ENCODE measurements around the gene SLC6A13. TPM values are rescaled to one million over a fixed set of nuclear protein-coding genes. Genes with fewer than 3 reads are reported as not detected.

The SLC6A13 gene
- total RNA-seq, 1 donor, result not detected

- no peak overlapping the region for H3K4me3 ChIP-seq (ENCODE audit: low read depth, low read length)
- TF ChIP-seq CTCF (IDR thresholded peaks at IDR 0.05; ENCODE audit: insufficient read depth, low read length), result no peak
- no peak for DNase-seq (ENCODE audit: low read depth)
Measured at GRCh38 chr12:230925-231671, 31.5 kb downstream of the SLC6A13 start.

DNA sequence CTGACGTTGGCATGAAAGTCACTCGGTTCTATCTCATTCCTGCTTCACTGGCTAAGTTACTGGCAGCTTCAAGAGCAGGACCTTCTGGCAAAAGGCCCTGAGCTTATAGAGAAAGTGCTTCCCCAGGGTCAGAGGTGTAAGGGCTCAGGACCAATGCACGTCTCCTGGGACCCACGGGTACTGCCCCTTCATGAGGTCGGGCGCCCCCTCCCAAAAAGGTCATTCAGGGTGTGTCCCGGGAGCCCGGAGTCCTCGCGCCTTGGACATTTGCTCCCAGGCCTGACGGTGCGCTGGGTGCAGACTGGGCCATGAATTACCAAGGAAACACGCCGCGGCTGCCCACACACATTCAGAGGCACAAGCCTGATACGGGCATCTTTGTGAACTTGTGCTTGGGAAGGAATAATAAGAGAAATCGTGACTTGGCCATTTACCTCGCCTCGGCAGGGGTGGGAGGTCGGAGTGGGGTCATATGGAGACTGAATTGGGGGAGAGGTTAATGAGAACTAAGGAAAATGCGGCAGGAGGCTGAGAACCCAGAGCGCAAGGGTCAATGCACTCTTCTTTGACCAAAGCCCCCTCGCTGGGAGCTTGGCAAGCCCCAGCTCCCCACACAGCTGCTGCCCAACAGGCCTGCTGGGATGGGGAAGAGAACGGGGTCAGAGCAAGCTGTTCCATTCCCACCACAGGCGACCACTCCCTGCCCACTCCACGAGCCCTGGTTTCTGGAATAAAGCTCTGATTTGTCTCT lies 33.0 kb downstream of the SLC6A13 start:
- no peak for DNase-seq (ENCODE audit: low read depth)
- no peak overlapping the region for H3K4me3 ChIP-seq (ENCODE audit: low read depth, low read length)
- TF ChIP-seq CTCF (IDR thresholded peaks at IDR 0.05; ENCODE audit: insufficient read depth, low read length), result no peak

DNA sequence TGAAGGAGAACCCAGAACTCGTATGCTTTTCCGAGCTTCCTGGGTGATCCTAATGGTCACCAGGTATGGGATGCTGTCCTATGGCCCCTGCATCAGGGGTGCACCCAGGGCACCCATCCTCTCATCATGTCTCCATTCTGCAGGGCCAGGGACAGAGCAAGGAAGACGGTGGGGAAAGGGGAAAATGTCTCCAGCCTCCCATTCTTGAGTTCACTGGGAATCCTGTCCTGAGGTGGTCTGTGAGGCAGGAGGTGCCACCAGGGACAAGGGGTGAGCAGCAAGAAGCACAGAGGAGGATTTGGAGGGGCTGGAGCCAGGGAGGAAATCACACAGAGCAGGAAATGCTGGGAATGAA lies 33.8 kb downstream of the SLC6A13 start:
- TF ChIP-seq CTCF (IDR thresholded peaks at IDR 0.05; ENCODE audit: insufficient read depth, low read length), result no peak
- no peak for DNase-seq (ENCODE audit: low read depth)
- no peak overlapping the region for H3K4me3 ChIP-seq (ENCODE audit: low read depth, low read length)

GRCh38 chr12:227923-228845 lies 34.5 kb downstream of the SLC6A13 start:
- no peak for TF ChIP-seq CTCF (IDR thresholded peaks at IDR 0.05; ENCODE audit: insufficient read depth, low read length)
- no peak overlapping the region for H3K4me3 ChIP-seq (ENCODE audit: low read depth, low read length)
- no peak for DNase-seq (ENCODE audit: low read depth)

DNA sequence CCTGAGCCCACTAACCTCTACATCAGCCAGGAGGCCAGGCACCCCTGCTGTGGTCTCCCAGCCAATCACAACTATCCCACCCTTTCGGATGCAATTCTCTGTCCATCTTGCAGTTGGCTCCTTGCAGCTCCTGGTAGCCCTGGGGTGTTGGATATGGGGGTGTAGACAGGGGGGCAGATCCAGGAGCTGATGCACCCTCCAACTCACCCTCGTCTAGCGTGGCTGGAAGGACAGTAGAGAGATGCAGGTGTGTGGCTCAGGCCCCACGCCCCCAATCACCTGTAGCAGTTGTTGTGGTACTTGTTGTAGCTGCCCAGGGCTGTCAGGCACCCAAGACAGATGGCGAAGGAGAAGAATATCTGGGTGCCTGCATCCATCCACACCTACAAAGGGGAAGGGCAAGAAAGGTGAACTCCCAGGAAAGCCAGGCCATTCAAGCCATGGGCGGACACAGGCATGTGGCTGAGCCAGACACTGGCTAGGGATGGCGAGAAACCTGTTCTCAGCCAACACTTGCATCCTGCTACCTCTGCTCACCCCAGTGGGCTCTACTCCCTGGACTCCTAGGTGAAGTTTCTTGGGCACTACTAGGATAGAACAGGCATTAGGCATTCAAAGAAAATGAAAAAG lies 35.2 kb downstream of the SLC6A13 start:
- H3K4me3 ChIP-seq (ENCODE audit: low read depth, low read length), result no peak overlapping the region
- no peak for TF ChIP-seq CTCF (IDR thresholded peaks at IDR 0.05; ENCODE audit: insufficient read depth, low read length)
- no peak for DNase-seq (ENCODE audit: low read depth)

DNA sequence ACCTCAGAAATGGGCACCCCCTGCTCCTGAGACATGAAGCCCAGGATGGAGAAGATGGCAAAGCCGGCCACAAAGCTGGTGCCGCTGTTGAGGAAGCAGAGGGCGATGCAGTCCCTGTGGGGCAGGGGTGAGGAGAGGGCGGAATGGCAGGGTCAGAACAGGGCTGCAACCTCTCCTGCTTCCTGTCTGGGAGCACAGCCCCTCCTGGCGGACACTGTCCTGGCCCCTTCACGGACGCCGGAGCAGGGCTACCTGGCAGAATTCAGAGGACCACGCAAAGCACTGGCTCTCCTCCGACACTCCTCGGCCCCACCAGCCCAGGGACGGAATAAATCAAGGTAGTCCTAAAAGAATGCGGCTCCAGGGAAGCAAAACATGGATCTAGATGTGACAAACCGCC lies 36.2 kb downstream of the SLC6A13 start:
- TF ChIP-seq CTCF (IDR thresholded peaks at IDR 0.05; ENCODE audit: insufficient read depth, low read length), result no peak
- H3K4me3 ChIP-seq (ENCODE audit: low read depth, low read length), result no peak overlapping the region
- no peak for DNase-seq (ENCODE audit: low read depth)

All from fibroblast of the aortic adventitia (primary cell).